ENCODE data around the gene DYNC1I2.

The DYNC1I2 gene

GRCh38 chr2:171785450-171785849 lies 98.2 kb downstream of the DYNC1I2 start:
- no peak for DNase-seq

DNA sequence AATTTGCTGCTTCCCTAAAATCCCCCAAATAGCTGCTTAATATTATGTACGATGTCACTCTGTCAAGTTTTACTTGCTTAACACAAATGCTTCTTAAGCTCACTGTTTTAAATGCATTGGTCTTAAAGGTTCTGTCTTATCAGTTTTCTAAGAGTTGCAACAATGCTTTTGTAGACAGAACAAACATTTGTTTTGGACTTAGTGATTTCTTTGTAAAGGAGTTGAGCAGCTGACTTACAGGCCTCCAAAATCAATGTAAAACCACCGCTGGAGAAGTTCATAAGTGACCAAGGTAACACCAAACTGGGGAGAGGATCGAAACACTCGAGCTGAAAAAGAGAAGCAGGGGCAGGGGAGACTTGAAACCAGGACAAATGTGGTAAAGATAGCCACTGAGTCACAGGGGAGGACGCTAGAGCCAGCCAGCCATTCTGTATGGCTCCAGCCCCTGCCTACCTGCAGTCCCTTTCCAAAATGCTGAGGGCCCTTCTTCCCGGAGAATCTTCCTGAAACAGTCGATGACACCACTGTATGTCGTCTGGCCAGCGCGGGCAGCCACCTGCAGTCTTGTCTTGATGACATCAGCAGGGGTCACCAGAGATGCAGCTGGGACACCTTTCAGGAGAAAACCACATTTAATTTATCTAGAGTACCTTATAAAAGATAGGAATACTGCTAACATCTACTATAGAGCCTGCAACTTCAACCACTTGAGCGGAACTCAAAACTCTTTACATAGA lies 100.2 kb downstream of the DYNC1I2 start:
- DNase-seq, result no peak

- no peak for DNase-seq
Observed at GRCh38 chr2:171788316-171788993, 101.2 kb downstream of the DYNC1I2 start.

DNA sequence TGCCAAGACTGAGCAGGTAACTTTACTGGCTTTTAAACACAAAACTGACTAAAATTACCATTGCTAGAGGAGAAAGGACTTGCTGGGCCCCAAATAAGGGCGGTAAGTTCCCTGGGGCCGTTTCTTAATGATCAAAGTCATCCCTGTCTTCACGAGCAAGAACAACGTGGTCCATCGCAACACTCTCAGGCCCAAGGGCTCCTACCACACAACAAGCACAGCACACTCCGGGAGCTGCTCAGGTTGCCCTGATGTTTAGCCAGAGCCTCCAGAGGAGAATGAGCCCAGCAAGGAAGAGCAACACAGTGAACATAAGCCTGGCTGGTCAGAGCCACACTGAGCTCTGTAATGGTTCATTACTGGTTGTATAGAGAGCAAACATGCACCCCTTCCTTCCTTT lies 102.7 kb downstream of the DYNC1I2 start:
- no peak for DNase-seq

GRCh38 chr2:171791361-171791760 lies 104.1 kb downstream of the DYNC1I2 start:
- DNase-seq, result no peak

DNA sequence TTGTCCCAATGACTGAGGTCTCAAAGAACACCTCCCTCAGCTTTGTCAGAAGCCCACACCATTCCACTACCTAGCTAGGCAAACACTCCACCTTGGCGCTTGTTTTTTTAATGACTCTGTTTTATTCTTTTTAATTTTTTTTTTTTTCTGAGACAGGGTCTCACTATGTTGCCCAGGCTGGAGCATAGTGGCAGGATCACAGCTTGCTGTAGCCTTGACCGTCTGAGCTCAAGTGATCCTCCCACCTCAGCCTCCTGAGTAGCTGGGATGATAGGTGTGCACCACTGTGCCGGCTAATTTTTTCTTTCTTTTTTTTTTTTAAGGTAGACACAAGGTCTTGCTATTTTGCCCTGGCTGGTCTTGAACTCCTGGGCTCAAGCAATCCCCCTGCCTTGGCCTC lies 104.9 kb downstream of the DYNC1I2 start:
- no peak for DNase-seq

GRCh38 chr2:171792886-171793580 lies 105.8 kb downstream of the DYNC1I2 start:
- no peak for DNase-seq

DNA sequence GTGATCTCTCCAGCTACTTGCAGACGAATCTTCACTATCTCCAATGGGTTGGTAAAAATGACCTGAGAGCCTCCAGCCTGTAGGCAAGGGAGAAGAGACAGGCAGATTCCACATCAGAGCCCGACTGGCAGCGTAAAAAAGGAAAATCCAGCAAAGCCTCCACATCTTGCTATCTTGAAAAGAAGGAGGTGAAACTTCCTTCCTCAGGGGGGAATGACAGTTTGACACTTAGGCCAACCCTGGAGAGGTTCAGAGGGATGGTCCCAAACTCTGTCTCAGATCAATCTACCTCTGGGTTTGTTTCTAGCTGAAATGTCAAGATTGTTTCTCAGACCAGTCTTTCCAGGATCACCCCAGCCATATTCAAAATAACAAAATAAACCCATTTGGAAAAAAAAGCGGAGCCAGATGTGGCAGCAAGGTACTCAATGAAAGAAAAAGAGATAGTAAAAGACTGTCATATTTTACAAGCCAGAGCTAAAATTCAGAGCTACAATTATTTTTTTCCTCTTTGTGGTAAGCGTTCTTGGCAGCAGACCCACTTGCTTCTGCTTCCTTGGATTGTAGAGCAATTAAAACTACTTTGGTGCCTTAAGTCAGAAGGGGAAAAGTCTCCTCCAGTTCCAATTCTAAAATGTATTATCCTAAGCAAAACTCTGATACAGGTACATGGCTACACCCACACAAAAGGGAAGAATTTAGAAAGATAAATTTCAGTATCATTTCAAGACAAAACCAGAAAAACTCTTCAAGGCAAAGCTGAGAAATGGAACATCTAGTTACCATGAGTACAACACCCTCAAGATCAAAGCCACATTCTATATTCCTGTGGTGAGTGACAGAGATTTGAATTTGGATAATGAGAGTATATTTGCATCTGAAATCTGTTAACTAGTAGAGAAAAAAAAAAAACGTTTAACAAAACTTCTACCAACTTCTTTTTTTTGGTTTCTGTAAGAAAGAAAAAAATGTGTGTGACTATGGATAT lies 106.7 kb downstream of the DYNC1I2 start:
- DNase-seq, result no peak

GRCh38 chr2:171794918-171795317 lies 107.6 kb downstream of the DYNC1I2 start:
- no peak for DNase-seq
